ENCODE results near the gene NDUFV1. TPM values are rescaled to one million over a fixed set of nuclear protein-coding genes. Genes with fewer than 3 reads are reported as not detected.
"Not testable (repeated sequence)": the region's sequence is repeated elsewhere in the genome, so short reads cannot be mapped to it uniquely, and the experiment has no call there.

Gene NDUFV1
- total RNA-seq, 1 experiment from 2014 or later = 250 TPM

DNA sequence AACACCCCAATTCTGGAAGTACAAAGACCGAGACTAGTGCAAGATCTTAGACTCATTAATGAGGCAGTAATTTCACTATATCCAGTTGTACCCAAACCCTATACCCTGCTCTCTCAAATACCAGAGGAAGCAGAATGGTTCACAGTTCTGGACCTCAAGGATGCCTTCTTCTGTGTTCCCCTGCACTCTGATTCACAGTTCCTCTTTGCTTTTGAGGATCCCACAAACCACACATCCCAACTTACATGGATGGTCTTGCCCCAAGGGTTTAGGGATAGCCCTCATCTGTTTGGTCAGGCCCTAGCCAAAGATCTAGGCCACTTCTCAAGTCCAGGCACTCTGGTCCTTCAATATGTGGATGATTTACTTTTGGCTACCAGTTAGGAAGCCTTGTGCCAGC, 17.1 kb downstream of the NDUFV1 start:
- H3K27ac ChIP-seq (ENCODE audit: low read depth, low read length, poor library complexity, severe bottlenecking); H3K36me3 ChIP-seq (ENCODE audit: insufficient read depth, low read length, poor library complexity, severe bottlenecking); POLR2A ChIA-PET (ENCODE audit: low non-redundant PET); H3K4me1 ChIP-seq (ENCODE audit: insufficient read depth, low read length, poor library complexity, severe bottlenecking); CTCF ChIA-PET; intact Hi-C loops (cut with micrococcal nuclease; ENCODE audit: unreplicated experiment); H3K27me3 ChIP-seq (replicated peaks; ENCODE audit: insufficient read depth, low read depth, low read length, poor library complexity); BruUV-seq (replicated peaks); H3K4me3 ChIP-seq (ENCODE audit: low read depth, low read length, poor library complexity, severe bottlenecking); DNase-seq (ENCODE audit: low spot score); H3K9me3 ChIP-seq (ENCODE audit: low read depth, low read length, poor library complexity, severe bottlenecking): not testable (repeated sequence)

DNA sequence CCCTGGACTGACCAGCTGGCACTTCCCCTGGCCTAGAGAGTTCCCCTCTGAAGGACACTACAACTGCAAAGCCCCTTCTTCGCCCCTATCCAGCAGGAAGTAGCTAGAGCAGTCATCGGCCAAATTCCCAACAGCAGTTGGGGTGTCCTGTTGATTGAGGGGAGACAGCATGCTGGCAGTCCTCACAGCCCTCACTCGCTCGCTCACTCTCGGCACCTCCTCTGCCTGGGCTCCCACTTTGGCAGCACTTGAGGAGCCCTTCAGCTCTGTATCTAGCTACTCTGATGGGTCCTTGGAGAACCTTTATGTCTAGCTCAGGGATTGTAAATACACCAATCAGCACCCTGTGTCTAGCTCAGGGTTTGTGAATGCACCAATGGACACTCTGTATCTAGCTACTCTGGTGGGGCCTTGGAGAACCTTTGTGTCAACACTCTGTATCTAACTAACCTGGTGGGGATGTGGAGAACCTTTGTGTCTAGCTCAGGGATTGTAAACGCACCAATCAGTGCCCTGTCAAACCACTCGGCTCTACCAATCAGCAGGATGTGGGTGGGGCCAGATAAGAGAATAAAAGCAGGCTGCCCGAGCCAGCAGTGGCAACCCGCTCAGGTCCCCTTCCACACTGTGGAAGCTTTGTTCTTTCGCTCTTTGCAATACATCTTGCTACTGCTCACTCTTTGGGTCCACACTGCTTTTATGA, 19.5 kb downstream of the NDUFV1 start:
- H3K36me3 ChIP-seq (ENCODE audit: insufficient read depth, low read length, poor library complexity, severe bottlenecking); H3K27me3 ChIP-seq (replicated peaks; ENCODE audit: insufficient read depth, low read depth, low read length, poor library complexity); intact Hi-C loops (cut with micrococcal nuclease; ENCODE audit: unreplicated experiment); BruUV-seq (replicated peaks); CTCF ChIA-PET; DNase-seq (ENCODE audit: low spot score); H3K27ac ChIP-seq (ENCODE audit: low read depth, low read length, poor library complexity, severe bottlenecking); H3K4me3 ChIP-seq (ENCODE audit: low read depth, low read length, poor library complexity, severe bottlenecking); H3K9me3 ChIP-seq (ENCODE audit: low read depth, low read length, poor library complexity, severe bottlenecking); POLR2A ChIA-PET (ENCODE audit: low non-redundant PET): not testable (repeated sequence)
- H3K4me1 ChIP-seq (ENCODE audit: insufficient read depth, low read length, poor library complexity, severe bottlenecking) = peaks cover 11% of the 10 kb centered on the region

DNA sequence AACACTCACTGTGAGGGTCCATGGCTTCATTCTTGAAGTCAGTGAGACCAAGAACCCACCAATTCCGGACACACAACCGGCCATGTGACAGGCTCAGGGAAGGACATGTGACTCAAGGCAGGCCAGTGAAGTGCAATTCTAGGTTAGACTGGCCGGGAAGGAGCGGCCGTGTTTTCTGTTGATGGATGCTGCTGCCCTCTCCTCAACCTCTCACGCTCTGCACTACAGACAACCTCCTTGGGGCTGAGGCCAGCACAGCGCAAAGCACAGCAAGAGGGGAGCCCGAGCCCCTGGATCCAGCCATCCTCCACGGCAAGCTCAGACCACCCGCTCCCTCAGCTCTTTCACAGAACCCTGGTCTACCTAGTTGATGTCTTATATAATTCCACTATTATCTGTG, 20.2 kb downstream of the NDUFV1 start:
- no peak overlapping the region for H3K4me3 ChIP-seq (ENCODE audit: low read depth, low read length, poor library complexity, severe bottlenecking)
- TF ChIP-seq, protein P1, sequence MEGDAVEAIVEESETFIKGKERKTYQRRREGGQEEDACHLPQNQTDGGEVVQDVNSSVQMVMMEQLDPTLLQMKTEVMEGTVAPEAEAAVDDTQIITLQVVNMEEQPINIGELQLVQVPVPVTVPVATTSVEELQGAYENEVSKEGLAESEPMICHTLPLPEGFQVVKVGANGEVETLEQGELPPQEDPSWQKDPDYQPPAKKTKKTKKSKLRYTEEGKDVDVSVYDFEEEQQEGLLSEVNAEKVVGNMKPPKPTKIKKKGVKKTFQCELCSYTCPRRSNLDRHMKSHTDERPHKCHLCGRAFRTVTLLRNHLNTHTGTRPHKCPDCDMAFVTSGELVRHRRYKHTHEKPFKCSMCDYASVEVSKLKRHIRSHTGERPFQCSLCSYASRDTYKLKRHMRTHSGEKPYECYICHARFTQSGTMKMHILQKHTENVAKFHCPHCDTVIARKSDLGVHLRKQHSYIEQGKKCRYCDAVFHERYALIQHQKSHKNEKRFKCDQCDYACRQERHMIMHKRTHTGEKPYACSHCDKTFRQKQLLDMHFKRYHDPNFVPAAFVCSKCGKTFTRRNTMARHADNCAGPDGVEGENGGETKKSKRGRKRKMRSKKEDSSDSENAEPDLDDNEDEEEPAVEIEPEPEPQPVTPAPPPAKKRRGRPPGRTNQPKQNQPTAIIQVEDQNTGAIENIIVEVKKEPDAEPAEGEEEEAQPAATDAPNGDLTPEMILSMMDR (conservative IDR thresholded peaks at IDR 0.05; ENCODE audit: low read depth, low read length) = no peak
- TF ChIP-seq EZH2 (IDR thresholded peaks at IDR 0.05; ENCODE audit: borderline replicate concordance, low read depth, low read length, poor library complexity, severe bottlenecking) = no peak
- H3K36me3 ChIP-seq (ENCODE audit: insufficient read depth, low read length, poor library complexity, severe bottlenecking) = no peaks in the 10 kb centered on the region
- no peak for DNase-seq (ENCODE audit: low spot score)
- CTCF ChIA-PET = no interaction called here
- peaks cover 11% of the 10 kb centered on the region for H3K4me1 ChIP-seq (ENCODE audit: insufficient read depth, low read length, poor library complexity, severe bottlenecking)
- BruUV-seq (replicated peaks) = no TSS peak
- no peak overlapping the region for H3K27ac ChIP-seq (ENCODE audit: low read depth, low read length, poor library complexity, severe bottlenecking)
- H3K27me3 ChIP-seq (replicated peaks; ENCODE audit: insufficient read depth, low read depth, low read length, poor library complexity) = no peaks in the 10 kb centered on the region
- intact Hi-C loops (cut with micrococcal nuclease; ENCODE audit: unreplicated experiment) = no loop called here
- H3K9me3 ChIP-seq (ENCODE audit: low read depth, low read length, poor library complexity, severe bottlenecking) = no peaks in the 10 kb centered on the region
- POLR2A ChIA-PET (ENCODE audit: low non-redundant PET) = no interaction called here

DNA sequence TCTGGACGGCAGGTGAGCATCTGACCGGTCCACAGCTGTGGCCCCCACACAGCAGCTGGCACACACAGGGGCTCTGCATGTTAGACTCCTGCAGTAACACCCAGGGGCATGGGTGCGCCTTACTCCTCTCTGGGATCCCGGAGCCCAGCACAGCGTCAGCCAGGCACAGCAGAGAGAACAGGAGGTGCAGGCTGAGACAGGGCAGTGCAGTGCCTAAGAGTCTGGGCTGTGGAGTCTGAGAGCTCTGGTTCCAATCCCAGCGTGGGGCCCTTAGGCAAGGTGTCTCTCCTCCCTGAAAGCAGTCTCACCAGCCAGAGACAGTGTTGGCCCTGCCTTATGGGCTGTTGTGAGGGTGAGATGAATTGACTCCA, 20.7 kb downstream of the NDUFV1 start:
- Histone ChIP-seq H3K4me1 (ENCODE audit: insufficient read depth, low read length, poor library complexity, severe bottlenecking) (peaks cover 11% of the 10 kb centered on the region), H3K27ac (ENCODE audit: low read depth, low read length, poor library complexity, severe bottlenecking) (no peak overlapping the region), H3K9me3 (ENCODE audit: low read depth, low read length, poor library complexity, severe bottlenecking) (no peaks in the 10 kb centered on the region), H3K36me3 (ENCODE audit: insufficient read depth, low read length, poor library complexity, severe bottlenecking) (no peaks in the 10 kb centered on the region), H3K27me3 (replicated peaks; ENCODE audit: insufficient read depth, low read depth, low read length, poor library complexity) (no peaks in the 10 kb centered on the region), H3K4me3 (ENCODE audit: low read depth, low read length, poor library complexity, severe bottlenecking) (no peak overlapping the region)
- DNase-seq (ENCODE audit: low spot score) = no peak
- TF ChIP-seq EZH2 (IDR thresholded peaks at IDR 0.05; ENCODE audit: borderline replicate concordance, low read depth, low read length, poor library complexity, severe bottlenecking) = no peak
- TF ChIP-seq, protein P1 (conservative IDR thresholded peaks at IDR 0.05; ENCODE audit: low read depth, low read length) = no peak
- no TSS peak for BruUV-seq (replicated peaks)
- ChIA-PET CTCF (no interaction called here), POLR2A (ENCODE audit: low non-redundant PET) (no interaction called here)
- intact Hi-C loops (cut with micrococcal nuclease; ENCODE audit: unreplicated experiment) = no loop called here

All from A673 (cell line).